Inferior parietal cortex (tissue), 1 donor: ENCODE data around the gene ICOSLG.
A peak's percentile ranks its signal among the peaks of the same experiment; 100 is the strongest.
"Not testable (repeated sequence)": the region's sequence is repeated elsewhere in the genome, so short reads cannot be mapped to it uniquely, and the experiment has no call there.

Experiments used
- DNase-seq: peaks from one replicate; pipeline ENCODE4 v3.0.0-alpha.2; 2016; ENCODE audit errors: extremely low spot score

ICOSLG gene, protein sequence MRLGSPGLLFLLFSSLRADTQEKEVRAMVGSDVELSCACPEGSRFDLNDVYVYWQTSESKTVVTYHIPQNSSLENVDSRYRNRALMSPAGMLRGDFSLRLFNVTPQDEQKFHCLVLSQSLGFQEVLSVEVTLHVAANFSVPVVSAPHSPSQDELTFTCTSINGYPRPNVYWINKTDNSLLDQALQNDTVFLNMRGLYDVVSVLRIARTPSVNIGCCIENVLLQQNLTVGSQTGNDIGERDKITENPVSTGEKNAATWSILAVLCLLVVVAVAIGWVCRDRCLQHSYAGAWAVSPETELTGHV

DNA sequence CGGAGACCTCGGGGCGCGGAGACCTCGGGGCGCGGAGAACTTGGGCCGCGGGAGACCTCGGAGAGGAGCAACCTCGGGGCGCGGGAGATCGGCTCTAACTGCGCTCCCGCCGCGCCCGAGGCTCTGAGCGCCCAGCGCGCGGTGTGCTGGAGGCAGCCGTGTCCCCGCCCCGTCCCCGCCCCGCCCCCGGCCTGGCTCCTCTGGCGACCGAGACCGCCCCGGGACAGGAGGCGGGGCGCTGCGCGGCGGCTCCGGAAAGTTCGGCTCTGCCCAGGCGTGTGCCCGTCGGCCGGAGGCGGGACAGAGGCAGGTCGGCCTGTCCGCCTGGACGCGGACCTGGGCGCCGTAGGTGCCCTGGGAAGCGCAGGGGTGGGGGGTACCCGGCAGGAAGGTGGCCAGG, at the start of gene ICOSLG:
Gene ICOSLG, minus strand, starts transcription at position 102 of the 400 bp plus-strand sequence. CDS start 126 bp downstream, outside the sequence.
- DNase-seq = not testable (repeated sequence)

DNA sequence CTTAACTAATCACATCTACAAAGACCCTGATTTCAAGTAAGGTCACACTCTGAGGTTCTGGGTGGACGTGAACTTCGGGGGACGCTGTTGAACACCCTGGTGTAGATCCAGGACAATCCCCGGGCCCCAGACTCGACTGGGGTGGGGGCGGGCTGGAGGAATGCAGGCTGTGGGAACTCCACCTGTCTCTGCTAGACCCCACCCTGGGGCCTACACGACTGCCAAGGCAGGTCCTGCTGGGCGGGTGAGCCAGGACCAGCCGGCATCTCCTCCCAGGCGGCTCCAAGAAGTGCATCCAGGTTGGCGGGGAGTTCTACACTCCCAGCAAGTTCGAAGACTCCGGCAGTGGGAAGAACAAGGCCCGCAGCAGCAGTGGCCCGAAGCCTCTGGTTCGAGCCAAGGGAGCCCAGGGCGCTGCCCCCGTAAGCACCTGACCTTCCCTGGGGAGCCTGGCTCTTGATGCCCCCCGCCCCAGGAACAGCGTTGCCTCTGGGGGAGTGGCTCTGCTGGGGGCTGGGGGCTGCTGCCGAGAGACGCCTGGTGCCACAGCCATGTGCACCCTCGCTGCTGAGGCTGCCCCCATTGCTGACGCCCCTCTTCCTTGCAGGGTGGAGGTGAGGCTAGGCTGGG, 48.8 kb upstream of the ICOSLG start:
- DNase-seq = no peak

DNA sequence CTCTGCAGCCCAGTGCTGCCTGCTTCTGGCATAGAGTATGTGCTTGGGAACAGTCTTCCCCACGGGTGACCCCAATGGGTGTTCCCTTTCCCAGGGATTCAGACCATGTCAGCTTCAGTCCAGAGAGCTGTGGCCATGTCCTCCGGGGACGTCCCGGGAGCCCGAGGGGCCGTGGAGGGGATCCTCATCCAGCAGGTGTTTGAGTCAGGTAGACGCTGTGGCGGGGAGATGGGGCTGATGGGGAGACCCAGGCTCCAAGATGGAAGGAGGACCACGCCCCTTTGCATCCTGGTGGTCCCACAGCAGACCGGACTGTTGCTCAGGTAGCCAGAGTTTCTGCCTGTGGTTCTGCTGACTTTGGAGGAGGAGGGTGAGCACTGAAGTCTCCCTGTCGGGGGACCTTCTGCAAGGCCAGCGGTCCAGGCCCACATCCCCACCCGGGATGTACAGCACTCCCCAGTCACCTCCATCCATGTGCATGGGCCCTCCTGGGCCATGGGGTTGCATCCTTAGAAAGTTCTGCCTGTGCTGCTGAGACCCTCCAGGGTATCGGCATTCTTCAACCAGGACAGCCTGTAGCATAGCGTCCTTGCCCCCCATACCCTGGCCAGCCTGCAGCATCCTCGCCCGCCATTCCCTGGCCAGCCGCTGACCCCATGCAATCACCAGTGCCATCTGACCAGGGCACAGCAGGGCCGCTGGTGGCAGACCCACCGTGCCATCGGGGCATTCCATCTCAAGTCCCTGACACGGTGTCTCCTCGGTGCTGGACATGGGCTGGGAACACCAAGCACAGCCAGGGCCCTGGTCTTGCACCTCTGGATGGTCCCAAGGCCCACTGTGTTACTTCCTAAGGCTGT, 47.7 kb upstream of the ICOSLG start:
- DNase-seq = no peak

DNA sequence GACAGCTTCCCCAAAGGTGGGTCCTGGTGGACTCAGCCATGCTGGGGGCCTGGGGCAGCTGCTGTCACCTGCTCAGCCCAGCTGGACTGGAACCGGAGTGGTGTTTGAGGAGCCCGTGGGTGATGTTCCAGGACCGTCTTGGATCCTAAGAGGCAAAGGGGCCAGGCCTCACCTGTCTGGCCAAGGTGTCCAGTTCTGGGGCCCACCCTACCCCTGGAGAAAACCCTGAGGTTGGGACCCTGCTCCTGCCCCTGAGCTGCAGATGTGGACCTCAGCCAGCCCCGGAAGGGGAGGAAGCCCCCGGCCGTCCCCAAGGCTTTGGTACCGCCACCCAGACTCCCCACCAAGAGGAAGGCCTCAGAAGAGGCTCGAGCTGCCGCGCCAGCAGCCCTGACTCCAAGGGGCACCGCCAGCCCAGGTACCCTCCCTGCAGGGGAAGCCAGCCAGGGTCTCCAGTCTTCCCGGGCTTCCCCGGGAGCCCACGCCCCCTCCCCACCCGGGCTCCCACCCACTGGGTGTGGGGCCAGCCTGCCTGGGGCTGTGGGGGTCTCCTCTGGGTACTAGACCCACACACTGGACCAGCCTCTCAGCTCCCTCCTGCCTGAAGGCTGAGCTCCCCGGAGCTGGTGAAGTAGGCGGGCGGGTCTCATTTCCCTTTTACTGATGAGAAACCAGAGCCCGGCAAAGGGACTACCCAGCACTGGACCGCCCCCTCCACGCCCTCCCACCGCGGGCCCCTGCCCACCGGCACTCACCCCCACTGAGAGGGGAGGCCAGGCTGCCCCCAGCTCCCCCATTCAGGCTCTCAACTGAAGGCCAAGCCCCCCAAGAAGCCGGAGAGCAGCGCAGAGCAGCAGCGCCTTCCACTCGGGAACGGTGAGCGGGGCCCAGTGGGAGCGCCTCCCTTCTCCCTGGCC, 46.2 kb upstream of the ICOSLG start:
- no peak for DNase-seq

DNA sequence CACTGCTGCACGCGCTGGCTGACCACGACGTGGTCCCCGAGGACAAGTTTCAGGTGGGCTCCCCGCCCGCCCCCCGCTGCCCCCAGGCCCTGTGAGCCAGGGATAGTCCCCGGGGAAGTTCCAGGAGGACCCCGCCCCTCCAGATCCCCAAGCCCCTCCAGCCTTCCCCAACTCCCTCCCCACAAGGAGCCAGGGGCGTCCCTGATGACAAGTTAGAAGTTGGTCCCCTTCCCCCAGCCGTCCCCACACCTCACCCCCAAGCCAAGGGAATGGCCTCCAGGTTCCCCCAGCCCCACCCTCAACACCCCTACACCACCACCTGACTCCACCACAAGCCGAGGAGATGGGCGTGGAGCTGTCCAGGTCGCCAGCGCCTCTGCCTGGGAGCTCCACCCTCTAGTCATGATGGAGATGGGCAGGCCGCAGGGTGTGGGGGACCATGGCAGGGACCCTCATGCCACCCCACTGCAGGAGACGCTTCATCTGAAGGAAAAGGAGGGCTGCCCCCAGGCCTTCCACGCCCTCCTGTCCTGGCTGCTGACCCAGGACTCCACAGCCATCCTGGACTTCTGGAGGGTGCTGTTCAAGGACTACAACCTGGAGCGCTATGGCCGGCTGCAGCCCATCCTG, 45.5 kb upstream of the ICOSLG start:
- no peak for DNase-seq

DNA sequence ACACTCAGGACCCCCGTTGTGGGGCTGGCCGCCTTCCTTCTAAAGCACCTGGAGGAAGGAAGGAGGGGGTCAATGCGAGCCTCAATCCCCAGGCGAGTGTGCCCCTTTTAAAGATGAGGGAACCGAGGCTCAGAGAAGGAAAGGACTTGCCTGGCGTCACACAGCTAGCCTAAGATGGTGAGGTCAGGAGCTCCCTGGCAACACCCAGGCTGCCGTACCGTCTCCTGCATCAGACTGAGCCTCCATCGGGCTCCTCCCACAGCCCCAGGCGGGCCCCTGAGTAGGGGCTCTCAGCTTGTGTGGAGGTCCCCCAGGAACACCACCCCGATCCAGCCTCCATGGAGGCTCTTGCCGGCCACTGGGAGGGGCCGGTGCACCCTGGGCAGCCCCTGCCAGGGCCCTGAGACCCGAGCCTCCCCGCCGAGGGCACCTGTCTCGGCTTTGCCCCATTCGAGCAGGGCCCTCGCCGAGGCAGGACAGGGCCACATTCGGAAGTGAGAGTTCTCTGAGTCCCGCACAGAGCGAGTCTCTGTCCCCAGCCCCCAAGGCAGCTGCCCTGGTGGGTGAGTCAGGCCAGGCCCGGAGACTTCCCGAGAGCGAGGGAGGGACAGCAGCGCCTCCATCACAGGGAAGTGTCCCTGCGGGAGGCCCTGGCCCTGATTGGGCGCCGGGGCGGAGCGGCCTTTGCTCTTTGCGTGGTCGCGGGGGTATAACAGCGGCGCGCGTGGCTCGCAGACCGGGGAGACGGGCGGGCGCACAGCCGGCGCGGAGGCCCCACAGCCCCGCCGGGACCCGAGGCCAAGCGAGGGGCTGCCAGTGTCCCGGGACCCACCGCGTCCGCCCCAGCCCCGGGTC, 44.6 kb upstream of the ICOSLG start, which contains the start of gene AIRE:
Gene AIRE, plus strand, starts transcription at position 739 of the 855 bp plus-strand sequence. CDS start 131 bp downstream, outside the sequence.
- no peak for DNase-seq

DNA sequence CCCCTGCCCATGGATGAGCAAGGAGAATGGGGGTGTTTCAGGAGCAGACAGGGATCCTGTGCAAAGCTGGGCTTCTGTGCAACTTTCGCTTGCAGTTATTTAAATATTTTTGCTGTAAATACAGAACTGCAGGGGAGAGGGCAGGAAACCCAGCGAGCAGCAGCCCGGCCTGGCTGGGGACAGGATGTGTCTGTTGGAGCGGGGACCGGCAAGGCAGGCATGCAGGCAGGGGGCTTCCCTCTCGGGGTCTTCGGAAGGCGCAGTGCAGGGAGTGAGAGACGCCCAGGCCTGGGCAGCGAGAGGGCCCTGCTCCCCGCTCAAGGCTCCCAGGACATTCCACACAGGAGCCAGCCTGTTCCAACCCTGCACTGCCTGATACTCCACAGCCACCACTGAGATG, 43.2 kb upstream of the ICOSLG start:
- DNase-seq = no peak

DNA sequence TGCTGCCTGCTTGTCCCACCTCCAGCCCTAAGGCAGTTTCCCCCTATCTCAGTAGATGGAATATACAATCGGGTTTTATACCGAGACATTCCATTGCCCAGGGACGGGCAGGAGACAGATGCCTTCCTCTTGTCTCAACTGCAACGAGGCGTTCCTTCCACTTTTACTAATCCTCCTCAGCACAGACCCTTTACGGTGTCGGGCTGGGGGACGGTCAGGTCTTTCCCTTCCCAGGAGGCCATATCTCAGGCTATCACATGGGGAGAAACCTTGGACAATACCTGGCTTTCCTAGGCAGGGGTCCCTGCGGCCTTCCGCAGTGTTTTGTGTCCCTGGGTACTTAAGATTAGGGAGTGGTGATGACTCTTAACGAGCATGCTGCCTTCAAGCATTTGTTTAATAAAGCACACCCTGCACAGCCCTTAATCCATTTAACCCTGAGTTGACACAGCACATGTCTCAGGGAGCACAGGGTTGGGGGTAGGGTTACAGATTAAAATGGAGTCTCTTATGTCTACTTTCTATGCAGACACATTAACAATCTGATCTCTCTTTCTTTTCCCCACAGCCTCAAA, 42.6 kb upstream of the ICOSLG start:
- not testable (repeated sequence) for DNase-seq

DNA sequence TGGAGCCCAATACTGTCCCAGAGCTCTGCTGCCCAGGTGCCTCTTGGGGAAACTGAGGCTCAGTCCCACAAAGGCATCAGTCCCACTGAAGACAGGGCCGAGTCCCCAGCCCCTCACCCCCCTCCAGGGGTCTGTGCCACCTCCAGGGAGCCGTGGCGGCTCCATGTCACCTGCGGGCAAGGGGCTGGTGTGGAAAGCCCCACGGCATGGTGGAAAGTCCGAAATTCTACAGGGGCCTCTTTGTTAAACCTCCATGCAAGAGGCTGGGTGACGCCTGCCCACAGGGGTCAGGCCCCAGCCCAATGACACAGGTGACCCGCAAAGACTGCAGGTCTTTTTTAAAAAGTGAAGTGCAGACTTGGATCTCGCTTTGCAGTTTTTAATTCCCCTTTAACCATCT, 41.6 kb upstream of the ICOSLG start:
- no peak for DNase-seq

DNA sequence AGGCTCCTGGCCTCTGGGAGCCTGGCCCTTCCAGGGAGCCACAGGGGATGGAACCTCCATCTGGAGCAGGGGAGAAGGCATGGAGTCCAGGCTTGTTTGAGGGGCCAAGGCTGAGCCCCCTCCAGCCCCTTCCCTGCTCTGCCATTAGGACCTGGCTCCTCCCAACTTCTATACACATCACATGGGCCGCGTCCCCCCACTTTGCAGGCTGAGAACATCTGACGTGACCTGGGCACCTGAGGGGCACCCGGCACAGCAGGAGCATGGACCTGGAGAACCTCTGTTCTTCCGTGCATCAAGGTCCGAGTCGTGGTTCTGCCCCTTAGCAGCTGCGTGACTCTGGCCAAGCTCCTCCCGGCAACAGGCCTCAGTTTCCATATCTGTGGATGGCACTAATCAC, 41.1 kb upstream of the ICOSLG start:
- DNase-seq = no peak

DNA sequence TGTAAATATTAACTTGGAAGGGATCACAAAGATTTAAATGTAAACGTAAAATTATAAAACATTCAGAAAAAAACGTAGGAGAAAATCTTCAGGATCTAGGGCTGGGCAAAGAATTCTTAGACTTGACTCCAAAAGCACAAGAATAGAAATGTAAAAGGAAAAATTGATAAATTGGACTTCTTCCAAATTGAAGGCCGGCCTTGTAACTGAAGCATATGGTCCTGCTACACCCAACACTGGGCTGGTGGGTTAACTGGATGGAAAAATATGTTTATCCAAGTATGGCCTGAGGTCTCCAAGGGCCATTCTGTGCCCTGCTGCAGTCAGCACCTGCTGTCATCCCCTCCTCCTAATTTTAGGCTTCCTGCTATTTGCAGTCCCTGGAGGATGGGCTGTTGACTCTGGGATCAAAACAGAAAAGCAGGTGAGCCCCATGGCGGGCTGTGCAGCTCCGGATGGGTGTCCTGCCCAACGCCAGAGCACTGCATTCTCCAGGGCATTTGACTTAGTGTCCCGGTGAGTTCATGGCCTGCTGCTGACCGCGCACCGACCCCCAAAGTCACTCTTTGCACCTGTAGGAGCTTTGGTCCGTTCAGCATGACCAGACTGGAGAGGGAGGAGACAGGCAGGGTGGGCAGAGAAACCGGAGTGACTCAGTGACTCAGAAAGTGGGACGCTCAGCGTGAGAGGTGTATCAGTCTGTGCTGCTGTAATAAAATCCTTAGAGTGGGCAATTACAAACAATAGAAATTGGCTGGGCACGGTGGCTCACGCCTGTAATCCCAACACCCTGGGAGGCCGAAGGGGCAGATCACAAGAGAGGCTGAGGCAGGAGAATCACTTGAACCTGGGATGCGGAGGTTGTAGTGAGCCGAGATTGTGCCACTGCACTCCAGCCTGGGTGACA, 38.9 kb upstream of the ICOSLG start:
- DNase-seq = no peak

DNA sequence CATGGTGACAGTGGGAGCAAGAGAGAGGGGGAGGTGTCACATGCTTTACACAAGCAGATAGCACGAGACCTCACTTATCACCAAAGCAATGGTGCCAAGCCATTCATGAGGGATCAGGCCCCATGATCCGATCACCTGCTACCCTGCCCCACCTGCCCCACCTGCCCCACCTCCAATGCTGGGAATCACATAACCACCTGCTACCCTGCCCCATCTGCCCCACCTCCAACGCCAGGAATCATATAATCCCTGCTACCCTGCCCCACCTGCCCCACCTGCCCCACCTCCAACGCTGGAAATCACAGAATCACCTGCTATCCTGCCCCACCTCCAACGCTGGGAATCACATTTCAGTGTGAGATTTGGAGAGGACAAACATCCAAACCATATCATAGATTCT, 34.3 kb upstream of the ICOSLG start:
- no peak for DNase-seq

DNA sequence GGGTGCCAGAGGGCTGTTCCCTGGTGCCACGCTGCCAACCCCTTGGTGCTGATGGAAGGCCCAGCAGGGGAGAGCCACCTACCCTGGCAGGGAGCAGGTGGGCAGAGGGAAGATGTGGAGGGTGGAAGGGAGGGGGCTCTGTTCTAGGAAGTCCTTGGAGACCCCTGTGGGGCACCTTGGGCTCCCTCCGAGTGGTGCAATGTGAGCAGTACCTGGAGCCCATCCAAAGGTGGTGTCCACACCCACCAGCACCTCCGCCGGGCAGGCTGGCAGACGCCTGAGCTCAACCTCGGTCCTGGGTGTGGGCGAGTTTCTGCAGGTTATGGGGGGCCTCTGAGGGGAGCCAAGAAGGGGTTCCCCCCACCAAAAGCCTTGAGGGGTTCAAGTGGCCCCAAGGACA, 32.3 kb upstream of the ICOSLG start:
- no peak for DNase-seq

DNA sequence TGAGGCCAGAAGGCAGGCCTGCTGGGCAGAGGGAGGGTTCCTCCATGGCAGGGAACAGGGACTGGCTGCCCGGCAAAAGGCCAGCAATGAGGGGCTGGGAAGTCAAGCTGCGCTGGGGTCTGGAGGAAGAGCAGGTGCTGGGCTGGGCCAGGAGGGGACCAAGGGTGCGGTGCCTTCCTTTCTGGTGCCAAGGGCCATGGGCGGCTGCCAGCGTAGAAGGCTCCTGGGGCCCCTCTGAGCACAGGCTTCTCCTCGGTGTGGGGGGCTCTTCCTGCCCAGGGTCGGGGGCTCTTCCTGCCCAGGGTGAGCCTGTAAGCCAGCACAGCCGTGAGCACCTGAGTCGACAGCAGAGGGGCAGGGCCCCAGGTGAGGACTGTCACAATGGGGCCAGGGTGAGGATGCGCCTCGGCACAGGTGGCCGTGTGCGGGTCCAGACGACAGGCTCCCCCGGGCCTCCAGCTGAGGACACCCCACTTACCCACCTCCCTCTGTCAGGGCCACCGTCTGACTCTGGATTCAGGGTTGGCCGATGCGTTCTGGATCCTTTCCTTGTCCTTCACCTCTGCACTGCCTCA, 31.6 kb upstream of the ICOSLG start:
- DNase-seq = no peak

DNA sequence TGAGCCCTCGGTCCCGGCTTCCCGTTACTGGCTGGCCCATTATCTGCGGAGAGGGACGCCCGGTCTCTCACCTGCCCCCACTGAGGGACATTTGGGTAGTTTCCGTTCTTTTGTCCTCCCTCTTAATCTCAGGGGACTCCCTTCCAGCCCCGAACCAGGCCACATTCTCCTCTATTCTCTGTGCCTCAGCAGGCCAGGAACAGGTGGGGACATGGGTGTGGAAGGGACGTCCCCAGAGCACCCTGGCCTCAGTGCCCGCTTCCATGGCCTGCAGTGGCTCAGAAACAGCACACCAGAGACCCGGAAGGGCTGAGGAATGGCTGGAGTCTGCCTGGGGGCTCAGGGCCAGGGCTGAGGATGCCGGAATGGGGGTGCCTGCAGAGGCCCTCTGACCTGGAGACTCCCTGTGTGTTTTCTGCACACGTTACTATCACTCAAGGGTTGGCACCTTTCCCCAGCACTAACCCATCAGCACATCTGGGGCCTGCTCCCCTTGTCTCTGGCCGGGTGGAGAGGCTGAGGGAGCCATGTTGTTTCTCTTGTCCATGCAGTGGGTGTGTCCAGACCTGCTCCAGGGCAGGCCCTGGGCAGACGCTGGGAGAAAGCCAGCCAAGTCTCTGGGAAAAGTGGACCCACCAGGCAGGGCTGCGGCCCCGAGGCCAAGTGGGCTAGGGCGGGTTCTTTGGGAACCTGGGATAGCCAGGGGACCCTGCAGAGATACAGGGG, 31.0 kb upstream of the ICOSLG start:
- DNase-seq = no peak

DNA sequence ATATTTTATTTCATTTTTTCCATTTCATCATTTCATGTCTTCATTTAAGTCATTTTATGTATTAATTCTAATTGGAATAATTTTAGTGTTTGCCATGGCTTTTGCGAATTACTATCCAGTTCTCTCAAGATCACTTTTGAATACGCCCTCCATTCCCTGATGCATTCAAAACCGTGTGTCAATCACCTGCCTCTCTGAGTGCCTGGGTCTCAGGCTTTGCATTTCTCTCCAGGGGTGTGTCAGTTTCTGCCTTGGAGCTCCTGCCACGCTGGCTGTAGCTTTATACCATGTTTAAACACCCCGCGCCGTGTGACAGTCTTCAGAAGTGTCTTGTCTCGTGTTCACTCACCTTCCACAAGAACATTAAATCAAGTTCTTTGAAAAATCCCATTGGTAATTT, 28.3 kb upstream of the ICOSLG start:
- DNase-seq = no peak

DNA sequence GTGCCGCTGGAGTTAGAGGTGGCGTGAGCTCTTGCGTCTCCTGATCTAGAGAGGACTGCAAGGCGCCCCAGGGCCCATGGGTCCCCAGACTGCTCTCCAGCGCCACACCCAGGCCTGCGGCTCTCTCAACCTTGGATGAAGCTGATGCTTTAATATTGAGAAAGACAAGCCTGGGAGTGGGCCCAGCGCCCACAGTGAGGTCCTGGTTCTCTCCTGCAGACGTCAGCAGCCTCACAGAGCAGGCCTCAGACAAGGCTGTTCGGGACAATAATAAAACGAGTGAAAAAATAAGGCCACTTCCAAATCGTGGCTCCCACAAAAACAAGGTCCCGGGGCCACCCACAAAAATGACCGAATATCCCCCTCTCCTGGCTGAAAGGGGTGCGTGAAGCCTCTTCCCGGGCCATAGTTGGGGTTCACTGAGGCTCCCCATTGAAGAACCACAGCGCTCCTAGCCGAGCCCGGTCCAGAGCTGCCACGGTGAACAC, 27.0 kb upstream of the ICOSLG start:
- peak; percentile 5 for DNase-seq
